Mesendoderm (in vitro differentiated cells): Measurements from ENCODE around the gene TRPV4.

Experiments
- DNase-seq: peaks from one replicate; pipeline ENCODE4 v3.0.0; 2013
- H2AK5ac ChIP-seq: 2 replicates; pipeline ENCODE4 v1.6.1; 2013; ENCODE audit warnings: low read length, inconsistent platforms
- H2BK120ac ChIP-seq: 2 replicates; pipeline ENCODE4 v1.6.1; 2013; ENCODE audit warnings: low read depth, mild to moderate bottlenecking, low read length, moderate library complexity, mixed read lengths
- H2BK15ac ChIP-seq: replicated peaks from 2 replicates; pipeline ENCODE4 v1.6.1; 2013; ENCODE audit warnings: low read depth, mild to moderate bottlenecking, moderate library complexity
- H2BK5ac ChIP-seq: 2 replicates; pipeline ENCODE4 v1.6.1; 2013; ENCODE audit warnings: low read length, inconsistent platforms
- H3K18ac ChIP-seq: 2 replicates; pipeline ENCODE4 v1.6.1; 2013; ENCODE audit warnings: mild to moderate bottlenecking, low read length, mixed read lengths
- H3K23ac ChIP-seq: one replicate; pipeline ENCODE4 v1.6.1; 2013; ENCODE audit warnings: low read length
- H3K27ac ChIP-seq: 2 replicates; pipeline ENCODE4 v1.5.1; 2013; ENCODE audit warnings: low read depth, mild to moderate bottlenecking, inconsistent platforms, low read length, moderate library complexity
- H3K27me3 ChIP-seq: 2 replicates; pipeline ENCODE4 v1.6.1; 2013; ENCODE audit warnings: low read length, control low read depth, mild to moderate bottlenecking, inconsistent platforms; ENCODE audit not compliant: insufficient read depth, poor library complexity
- H3K36me3 ChIP-seq: 2 replicates; pipeline ENCODE4 v1.6.1; 2013; ENCODE audit warnings: low read length, inconsistent platforms; ENCODE audit not compliant: control insufficient read depth, insufficient read depth
- H3K4ac ChIP-seq: one replicate; pipeline ENCODE4 v1.6.1; 2013; ENCODE audit warnings: low read depth, mild to moderate bottlenecking, low read length, moderate library complexity
- H3K4me1 ChIP-seq: 2 replicates; pipeline ENCODE4 v1.6.1; 2013; ENCODE audit warnings: low read depth, low read length, inconsistent platforms; ENCODE audit not compliant: control insufficient read depth
- H3K4me2 ChIP-seq: 2 replicates; pipeline ENCODE4 v1.6.1; 2013; ENCODE audit warnings: low read length
- H3K4me3 ChIP-seq: 2 replicates; pipeline ENCODE4 v1.5.1; 2013; ENCODE audit warnings: mild to moderate bottlenecking, low read length
- H3K56ac ChIP-seq: one replicate; pipeline ENCODE4 v1.6.1; 2013; ENCODE audit warnings: low read length
- H3K79me1 ChIP-seq: 2 replicates; pipeline ENCODE4 v1.6.1; 2013; ENCODE audit warnings: low read length, inconsistent platforms
- H3K79me2 ChIP-seq: 2 replicates; pipeline ENCODE4 v1.6.1; 2013; ENCODE audit warnings: mild to moderate bottlenecking, low read length; ENCODE audit not compliant: control insufficient read depth, insufficient read depth
- H3K9ac ChIP-seq: 2 replicates; pipeline ENCODE4 v1.6.1; 2013; ENCODE audit warnings: low read length, inconsistent platforms
- H4K5ac ChIP-seq: one replicate; pipeline ENCODE4 v1.6.1; 2013; ENCODE audit warnings: low read length
- H4K8ac ChIP-seq: one replicate; pipeline ENCODE4 v1.6.1; 2013; ENCODE audit warnings: low read depth, mild to moderate bottlenecking, control low read depth, low read length, moderate library complexity
- WGBS: extraction: QIAGEN DNeasy Blood & Tissue Kit; methylation state at CpG from one replicate; pipeline ENCODE4 v1.1.7; 2013; ENCODE audit warnings: low lambda C conversion rate, missing lambda C conversion rate; ENCODE audit not compliant: insufficient coverage; ENCODE audit errors: extremely low coverage; 5-methylcytosine and 5-hydroxymethylcytosine counted together

Gene TRPV4

GRCh38 chr12:109830718-109831117, 2.5 kb downstream of the TRPV4 start:
- no peak for DNase-seq
- Histone ChIP-seq H2BK5ac (no peak overlapping the region), H3K4me1 (no peaks in the 10 kb centered on the region), H3K56ac (no peak overlapping the region), H2BK15ac (no peak overlapping the region), H3K23ac (no peak overlapping the region), H3K36me3 (no peaks in the 10 kb centered on the region), H3K18ac (no peak overlapping the region), H3K4ac (no peak overlapping the region), H4K5ac (no peak overlapping the region), H3K4me3 (no peak overlapping the region), H3K27ac (no peak overlapping the region), H3K27me3 (no peaks in the 10 kb centered on the region), H4K8ac (no peak overlapping the region), H3K79me2 (no peaks in the 10 kb centered on the region), H2BK120ac (no peak overlapping the region), H3K79me1 (no peaks in the 10 kb centered on the region), H3K4me2 (no peak overlapping the region), H2AK5ac (no peak overlapping the region), H3K9ac (no peak overlapping the region)
- WGBS = no CpG with 5 or more reads among the region's 2 CpGs

- Histone ChIP-seq H3K27me3 (no peaks in the 10 kb centered on the region), H3K56ac (no peak overlapping the region), H4K8ac (no peak overlapping the region), H3K4ac (no peak overlapping the region), H3K4me3 (no peak overlapping the region), H3K36me3 (no peaks in the 10 kb centered on the region), H2AK5ac (no peak overlapping the region), H3K4me2 (no peak overlapping the region), H3K79me1 (no peaks in the 10 kb centered on the region), H2BK5ac (no peak overlapping the region), H3K4me1 (no peaks in the 10 kb centered on the region), H3K27ac (no peak overlapping the region), H2BK15ac (no peak overlapping the region), H3K18ac (no peak overlapping the region), H2BK120ac (no peak overlapping the region), H3K9ac (no peak overlapping the region), H3K79me2 (no peaks in the 10 kb centered on the region), H4K5ac (no peak overlapping the region), H3K23ac (no peak overlapping the region)
- no CpG with 5 or more reads among the region's 2 CpGs for WGBS
- no peak for DNase-seq
These were observed 2.9 kb downstream of the TRPV4 start for GRCh38 chr12:109830267-109830666.

DNA sequence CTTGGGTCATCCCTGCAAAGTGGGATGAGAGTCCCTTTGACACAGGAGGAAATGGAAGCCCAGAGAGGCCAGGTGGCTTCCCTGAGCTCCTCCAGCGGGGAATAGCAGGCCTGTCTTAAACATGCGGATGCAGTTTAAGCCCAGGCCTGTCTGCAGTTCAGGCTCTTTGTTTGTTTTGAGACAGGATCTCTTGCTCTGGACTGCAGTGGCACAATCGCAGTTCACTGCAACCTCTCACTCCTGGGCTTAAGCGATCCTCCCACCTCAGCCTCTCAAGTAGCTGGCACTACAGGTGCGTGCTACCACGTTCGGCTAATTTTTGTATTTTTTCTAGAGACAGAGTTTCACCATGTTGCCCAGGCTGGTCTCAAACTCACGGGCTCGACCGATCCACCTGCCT, 3.5 kb downstream of the TRPV4 start:
- Histone ChIP-seq H2AK5ac (no peak overlapping the region), H3K27me3 (no peaks in the 10 kb centered on the region), H4K5ac (no peak overlapping the region), H3K56ac (no peak overlapping the region), H3K4me3 (no peak overlapping the region), H3K23ac (no peak overlapping the region), H3K9ac (no peak overlapping the region), H3K79me1 (no peaks in the 10 kb centered on the region), H3K27ac (no peak overlapping the region), H3K4me1 (no peaks in the 10 kb centered on the region), H4K8ac (no peak overlapping the region), H3K79me2 (no peaks in the 10 kb centered on the region), H2BK120ac (no peak overlapping the region), H3K4me2 (no peak overlapping the region), H2BK5ac (no peak overlapping the region), H3K36me3 (no peaks in the 10 kb centered on the region), H3K4ac (no peak overlapping the region), H2BK15ac (no peak overlapping the region), H3K18ac (no peak overlapping the region)
- no CpG with 5 or more reads among the region's 10 CpGs for WGBS
- DNase-seq = no peak

- whole genome bisulfite sequencing = no CpG with 5 or more reads among the region's 3 CpGs
- H3K23ac ChIP-seq = no peak overlapping the region
- no peak overlapping the region for H2BK5ac ChIP-seq
- H3K27ac ChIP-seq = no peak overlapping the region
- no peak overlapping the region for H3K4me2 ChIP-seq
- no peak overlapping the region for H4K5ac ChIP-seq
- H2AK5ac ChIP-seq = no peak overlapping the region
- H2BK120ac ChIP-seq = no peak overlapping the region
- DNase-seq = no peak
- H3K56ac ChIP-seq = no peak overlapping the region
- no peak overlapping the region for H3K18ac ChIP-seq
- no peak overlapping the region for H3K9ac ChIP-seq
- H4K8ac ChIP-seq = no peak overlapping the region
- H3K4me1 ChIP-seq = no peaks in the 10 kb centered on the region
- no peaks in the 10 kb centered on the region for H3K27me3 ChIP-seq
- H3K36me3 ChIP-seq = no peaks in the 10 kb centered on the region
- H3K4ac ChIP-seq = no peak overlapping the region
- no peak overlapping the region for H3K4me3 ChIP-seq
- no peaks in the 10 kb centered on the region for H3K79me2 ChIP-seq
- no peaks in the 10 kb centered on the region for H3K79me1 ChIP-seq
- H2BK15ac ChIP-seq = no peak overlapping the region
These were observed 4.3 kb downstream of the TRPV4 start for GRCh38 chr12:109828754-109829511.

- Histone ChIP-seq H3K79me1 (no peaks in the 10 kb centered on the region), H3K4me1 (no peaks in the 10 kb centered on the region), H4K5ac (no peak overlapping the region), H3K56ac (no peak overlapping the region), H3K18ac (no peak overlapping the region), H3K4me3 (no peak overlapping the region), H2AK5ac (no peak overlapping the region), H3K36me3 (no peaks in the 10 kb centered on the region), H2BK15ac (no peak overlapping the region), H3K27me3 (no peaks in the 10 kb centered on the region), H2BK5ac (no peak overlapping the region), H2BK120ac (no peak overlapping the region), H3K27ac (no peak overlapping the region), H3K23ac (no peak overlapping the region), H3K4me2 (no peak overlapping the region), H4K8ac (no peak overlapping the region), H3K4ac (no peak overlapping the region), H3K79me2 (no peaks in the 10 kb centered on the region), H3K9ac (no peak overlapping the region)
- DNase-seq = no peak
- 100% methylated on average over 1 of the region's 19 CpGs for WGBS
These were observed 5.3 kb downstream of the TRPV4 start for GRCh38 chr12:109827566-109828550.
